ENCODE data around the gene EFCAB8.
"Not testable (repeated sequence)": the region's sequence is repeated elsewhere in the genome, so short reads cannot be mapped to it uniquely, and the experiment has no call there.

Gene EFCAB8

GRCh38 chr20:32974204-32975064, 115.7 kb downstream of the EFCAB8 start:
- DNase-seq, result not testable (repeated sequence)

DNA sequence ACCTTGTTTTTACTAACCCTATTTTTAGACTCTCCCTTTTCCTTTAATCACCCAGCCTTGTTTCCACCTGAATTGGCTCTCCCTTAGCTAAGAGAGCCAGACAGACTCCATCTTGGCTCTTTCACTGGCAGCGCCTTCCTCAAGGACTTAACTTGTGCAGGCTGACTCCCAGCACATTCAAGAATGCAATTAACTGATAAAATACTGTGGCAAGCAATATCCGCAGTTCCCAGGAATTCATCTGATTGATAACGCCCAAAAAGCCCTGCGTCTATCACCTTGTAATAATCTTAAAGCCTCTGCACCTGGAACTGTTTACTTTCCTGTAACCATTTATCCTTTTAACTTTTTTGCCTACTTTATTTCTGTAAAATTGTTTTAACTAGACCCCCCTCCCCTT, 116.4 kb downstream of the EFCAB8 start:
- not testable (repeated sequence) for DNase-seq

DNA sequence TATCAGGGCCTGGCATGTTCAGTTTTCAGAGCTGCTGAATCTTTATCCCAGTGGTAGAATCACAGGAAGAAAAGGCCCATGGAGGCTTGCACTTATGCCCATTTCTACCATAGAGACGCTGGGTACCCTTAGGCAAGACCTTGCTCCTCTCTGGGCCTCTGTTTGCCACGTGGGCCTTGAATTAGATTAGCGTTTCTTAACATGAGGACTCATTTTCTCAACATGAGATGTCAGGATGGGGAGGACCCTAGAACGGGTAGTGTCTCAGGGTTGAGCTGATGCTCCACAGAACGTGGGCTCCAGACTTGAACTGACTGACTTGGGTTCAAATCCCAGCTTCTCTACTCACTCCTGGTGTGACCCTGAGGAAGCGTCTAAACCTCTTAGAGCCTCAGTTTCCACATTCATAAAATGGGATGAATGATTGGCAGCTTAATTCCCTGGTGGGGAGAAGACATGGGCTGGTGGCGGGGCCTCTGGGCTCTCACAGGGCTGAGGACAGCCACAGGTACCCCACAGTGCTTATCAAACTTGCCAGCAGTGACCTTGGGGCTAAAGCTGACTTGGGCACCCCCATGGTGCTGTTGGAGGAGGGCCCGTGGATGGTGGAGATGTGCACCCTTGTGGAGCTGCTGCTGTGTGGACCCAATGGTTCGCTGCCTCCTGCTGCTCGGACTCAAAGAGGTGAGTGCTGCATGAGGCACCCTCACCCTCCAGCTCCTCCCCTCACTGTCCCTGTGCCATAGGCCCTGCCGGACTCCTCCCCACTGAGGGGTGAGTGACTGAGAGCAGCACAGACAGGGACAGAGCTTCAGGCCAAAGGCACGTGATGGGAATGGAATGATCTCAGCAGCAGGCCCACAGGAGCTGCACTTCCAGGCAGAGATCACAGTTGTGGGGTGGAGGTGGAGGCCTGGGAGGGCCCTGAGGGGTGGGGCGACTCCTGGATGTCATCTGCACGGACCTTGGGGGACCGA, 117.3 kb downstream of the EFCAB8 start:
- DNase-seq, result no peak

GRCh38 chr20:32976746-32977145, 118.0 kb downstream of the EFCAB8 start:
- DNase-seq, result no peak

DNA sequence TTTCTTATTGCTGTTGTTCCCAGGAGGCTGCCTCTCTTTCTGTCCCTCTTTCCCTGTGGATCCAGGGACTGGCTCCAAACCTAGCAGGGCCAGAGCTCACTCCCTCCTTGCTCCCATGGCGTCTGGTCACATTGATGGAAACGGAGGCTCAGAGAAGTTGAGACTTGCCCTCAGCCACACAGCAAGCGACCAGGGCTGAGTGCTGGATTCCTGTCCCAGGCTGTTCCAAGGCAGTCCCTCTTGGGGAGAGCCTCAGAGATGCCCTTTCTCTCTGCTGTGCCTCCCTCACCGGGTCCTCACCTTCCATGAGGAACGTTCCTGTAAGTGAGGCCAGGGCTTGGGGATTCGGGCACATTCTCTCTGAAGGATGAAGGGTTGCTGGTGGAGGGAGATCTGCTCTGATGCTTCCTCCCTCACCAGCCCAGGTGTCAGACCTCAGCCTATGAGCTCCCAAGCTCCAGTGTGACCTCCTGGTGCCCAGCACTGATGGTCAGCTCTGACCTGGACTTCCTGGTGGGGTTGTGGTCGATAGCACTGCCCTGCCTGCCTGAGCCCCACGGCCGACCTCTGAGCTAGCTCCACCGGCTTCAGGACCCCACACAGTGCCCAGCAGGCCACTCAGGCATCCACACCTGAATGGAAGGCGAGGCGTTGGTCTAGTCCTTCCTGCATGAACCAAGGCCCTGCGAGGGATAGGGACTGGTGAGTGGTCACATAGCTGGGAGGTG, 118.7 kb downstream of the EFCAB8 start:
- no peak for DNase-seq

- DNase-seq, result no peak
Observed at GRCh38 chr20:32978009-32978335, 119.2 kb downstream of the EFCAB8 start.

DNA sequence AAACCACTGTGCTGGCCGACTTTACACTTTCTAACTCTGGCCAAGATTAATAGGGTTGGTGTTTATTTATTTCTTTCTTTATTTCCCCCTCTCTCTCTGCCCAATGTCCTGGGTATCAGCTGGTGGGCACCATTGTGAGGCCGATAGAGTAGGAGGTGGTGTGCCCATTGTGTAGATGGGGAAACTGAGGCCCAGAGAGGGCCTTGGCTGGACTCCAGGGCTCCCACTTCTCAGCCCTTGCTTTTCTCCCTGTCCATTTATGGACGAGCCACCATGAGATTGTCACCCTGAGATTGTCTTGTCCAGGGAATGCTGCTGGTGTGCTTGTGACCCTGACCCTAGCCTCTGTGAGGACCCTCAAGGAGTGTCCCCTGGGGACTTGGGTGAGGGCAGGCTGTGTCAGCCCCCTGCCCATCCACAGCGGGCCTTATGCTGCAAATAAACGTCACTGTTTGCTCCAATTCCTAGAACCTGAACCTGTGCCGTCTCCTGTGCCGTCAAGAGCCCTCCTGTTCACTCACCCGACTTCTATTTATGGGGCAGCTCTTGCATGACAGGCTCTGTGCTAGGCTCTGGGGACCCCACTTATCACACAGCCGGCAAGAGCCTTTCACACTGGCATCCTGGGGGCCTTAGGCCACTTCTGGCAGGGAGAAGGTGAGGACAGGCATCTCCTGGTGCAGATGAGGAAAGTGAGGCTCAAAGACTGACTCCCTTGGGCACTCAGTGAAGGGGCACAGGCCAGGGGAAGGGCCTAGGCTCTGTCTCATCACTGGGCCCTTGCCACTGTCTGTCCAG, 120.7 kb downstream of the EFCAB8 start:
- DNase-seq, result no peak

DNA sequence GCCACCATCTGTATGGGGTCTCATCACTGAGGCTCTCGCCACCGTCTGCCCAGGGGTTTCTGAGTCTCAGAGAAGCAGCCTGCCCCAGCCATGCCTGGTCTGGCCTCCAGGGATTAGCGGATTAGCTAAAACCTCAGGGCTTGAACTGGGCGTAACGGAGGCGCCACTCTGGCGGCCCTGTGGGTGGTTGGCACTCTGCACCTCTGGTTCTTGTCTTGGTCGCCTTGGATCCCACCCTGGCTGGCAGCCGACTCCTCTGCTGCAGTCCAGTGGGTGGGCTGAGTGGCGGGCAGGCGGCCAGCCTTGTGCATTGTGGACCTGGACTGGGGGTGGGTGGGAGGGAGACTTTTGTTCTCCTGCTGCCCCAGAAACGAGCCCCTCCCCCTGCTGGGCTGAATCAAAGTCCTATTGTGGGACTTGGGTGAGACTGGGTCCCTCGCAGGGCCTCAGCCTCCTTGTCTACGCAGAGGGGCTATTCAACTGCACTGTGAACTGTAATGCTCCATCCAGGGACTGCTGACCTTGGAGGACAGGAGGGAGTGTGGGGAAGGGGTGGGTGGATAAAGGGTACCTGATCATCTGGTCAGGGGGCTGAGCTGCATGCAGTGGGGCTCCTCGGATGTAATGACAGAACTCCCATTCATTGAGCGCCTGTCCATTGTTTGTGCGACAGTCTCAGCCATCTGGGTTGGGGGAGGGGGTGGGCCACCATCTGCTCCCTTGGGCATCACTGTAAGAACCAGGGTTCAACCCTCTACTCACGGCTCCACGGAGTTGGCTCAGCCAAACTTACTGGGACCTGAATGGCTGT, 121.6 kb downstream of the EFCAB8 start:
- no peak for DNase-seq

- DNase-seq, result no peak
Observed at GRCh38 chr20:32980990-32981389, 122.3 kb downstream of the EFCAB8 start.

DNA sequence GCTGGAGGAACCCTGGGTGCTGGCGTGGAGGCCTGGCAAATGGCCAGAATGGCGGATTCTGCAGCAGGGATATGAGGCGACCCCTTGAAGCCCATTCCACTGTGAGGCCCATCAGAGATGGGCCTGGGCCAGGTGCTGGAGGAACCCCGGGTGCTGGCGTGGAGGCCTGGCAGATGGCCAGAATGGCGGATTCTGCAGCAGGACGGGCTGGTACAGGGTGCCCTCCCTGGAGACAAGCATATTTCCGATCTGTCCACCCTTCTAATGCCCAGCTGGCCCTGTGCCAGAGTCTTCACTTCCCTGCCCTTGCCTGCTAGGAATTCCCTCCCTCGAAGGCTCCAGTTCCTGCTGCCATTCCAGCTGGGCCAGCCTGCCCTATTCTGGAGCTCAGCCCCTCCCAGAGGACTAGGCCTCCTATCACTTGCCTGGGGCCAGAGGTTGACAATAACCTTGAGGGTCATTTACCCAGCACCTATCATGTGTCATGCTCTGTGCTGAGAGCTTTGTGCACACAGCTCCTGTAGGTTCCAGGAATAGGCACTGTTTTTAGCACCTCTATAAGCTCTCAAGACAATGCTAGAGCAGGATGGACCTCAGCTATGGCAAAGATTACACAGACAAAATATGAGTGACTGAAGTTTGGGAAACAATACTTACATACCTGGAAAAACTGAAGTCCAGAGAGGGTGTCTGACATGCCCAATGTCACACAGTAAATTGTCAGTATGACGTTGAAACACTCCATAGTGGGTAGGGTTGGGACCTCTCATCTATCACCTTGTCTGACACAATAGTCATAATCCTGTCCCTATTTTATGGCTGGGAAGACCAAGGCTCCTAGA, 124.1 kb downstream of the EFCAB8 start:
- DNase-seq, result no peak

- DNase-seq, result no peak
Observed at GRCh38 chr20:32983459-32984112, 124.9 kb downstream of the EFCAB8 start.

GRCh38 chr20:32984196-32984595, 125.5 kb downstream of the EFCAB8 start:
- DNase-seq, result no peak

- no peak for DNase-seq
Observed at GRCh38 chr20:32984631-32985354, 126.1 kb downstream of the EFCAB8 start.

DNA sequence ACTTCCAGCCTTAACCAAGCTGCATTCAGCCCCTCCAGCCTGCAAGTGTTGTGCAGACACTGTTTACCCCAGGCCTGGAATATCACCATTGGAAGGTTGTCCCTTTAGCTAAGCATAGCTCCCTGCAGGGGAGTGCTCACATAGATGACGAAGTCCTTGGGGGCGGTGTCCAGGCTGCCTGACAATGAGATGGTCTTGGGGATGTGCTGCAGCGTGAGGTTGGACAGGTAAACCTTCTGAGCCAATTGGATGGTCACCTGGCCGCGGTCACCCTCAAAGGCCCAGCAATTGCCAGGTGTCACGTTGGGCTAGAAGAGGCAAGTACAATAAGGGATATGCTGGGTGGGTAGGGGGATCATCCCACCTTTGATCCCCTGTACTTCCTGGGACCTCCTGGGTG, 126.9 kb downstream of the EFCAB8 start:
- no peak for DNase-seq

DNA sequence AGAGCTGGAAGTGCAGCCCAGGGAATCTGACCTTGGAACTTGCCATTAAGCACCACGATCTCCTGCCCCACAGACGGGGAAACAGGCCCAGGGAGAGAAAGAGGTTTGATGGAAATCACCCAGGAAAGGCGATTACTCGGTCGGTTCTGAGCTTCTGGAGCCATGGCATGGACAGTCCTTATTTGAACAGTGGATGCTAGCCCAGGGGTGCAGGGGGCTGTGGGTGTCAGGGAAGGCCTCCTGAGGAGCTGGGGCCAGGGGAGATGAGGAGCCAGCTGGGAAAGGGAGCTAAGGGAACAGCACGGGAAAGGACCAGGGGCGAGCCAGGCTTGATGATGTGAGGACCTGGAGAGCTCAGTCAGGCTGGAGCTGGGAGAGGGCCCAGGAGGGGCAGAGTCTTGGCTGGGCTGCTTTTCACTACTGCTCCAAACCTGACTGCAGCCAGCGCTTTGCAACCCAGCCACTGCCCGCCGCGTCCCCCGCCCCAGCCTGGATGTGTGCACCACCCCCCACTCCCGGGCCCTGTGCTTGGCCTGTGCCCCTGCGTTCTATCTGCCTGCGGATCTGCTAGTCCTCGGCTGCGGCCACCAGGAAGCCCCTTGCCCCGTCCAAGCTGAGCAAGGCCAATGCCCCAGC, 127.7 kb downstream of the EFCAB8 start:
- DNase-seq, result no peak

DNA sequence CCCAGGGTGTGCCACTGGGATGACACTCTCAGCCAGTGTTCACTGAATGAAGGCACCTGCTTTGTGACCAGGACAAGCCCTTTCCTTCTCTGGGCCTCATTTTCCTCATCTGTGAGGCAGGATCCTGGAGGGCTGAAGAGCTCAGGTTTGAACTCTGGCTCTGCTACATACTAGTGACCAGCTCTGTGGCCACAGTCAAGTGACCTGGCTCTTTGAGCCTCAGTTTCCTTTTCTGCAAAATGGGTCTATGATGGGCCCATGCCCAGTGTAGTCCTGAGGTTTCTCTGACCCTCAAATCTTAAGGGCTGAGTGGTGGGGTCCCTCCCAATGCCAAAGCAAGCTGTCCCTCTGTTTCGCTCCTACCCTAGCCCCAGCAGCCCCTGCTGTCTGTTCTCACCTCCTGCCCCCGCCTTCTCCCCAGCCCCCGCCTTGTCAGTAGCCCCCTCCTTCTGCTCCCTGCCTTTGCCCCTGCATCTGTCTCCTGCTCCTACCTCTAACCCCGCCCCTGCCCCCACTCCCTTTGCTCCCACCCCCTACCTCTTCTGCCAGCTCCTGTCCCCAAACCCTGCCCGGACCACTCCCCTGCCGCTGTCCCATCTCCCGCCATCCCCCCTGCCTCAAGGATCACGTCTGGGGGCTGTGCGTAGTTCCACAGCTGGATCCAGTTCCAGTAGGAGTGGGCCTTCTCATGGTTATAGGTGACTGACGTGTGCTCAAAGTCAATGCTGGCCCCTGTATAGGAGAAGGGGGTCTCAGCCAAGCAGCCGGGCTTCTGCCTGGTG, 128.5 kb downstream of the EFCAB8 start:
- DNase-seq, result no peak

GRCh38 chr20:32988008-32988407, 129.3 kb downstream of the EFCAB8 start:
- no peak for DNase-seq

Data from stimulated activated CD4-positive, alpha-beta T cell treated with anti-CD3 and anti-CD28 coated beads, Interleukin-4, amount 100 ng/mL, for 4 hours (primary cell).